DND-41 (cell line): ENCODE results near the gene RAB18.

ENCODE experiments used
- EZH2 ChIP-seq: IDR thresholded peaks from 3 replicates; pipeline ENCODE4 v1.6.1; 2012; ENCODE audit warnings: borderline replicate concordance, low read depth, mild to moderate bottlenecking, moderate library complexity, low read length, inconsistent platforms; ENCODE audit not compliant: severe bottlenecking
- TF ChIP-seq, protein P1 (sequence below): IDR thresholded peaks from 2 replicates; pipeline ENCODE4 v1.5.1; 2012; ENCODE audit warnings: borderline replicate concordance, low read length, moderate library complexity, mild to moderate bottlenecking; ENCODE audit not compliant: poor library complexity, severe bottlenecking; ENCODE audit errors: extremely low read depth

DNA sequence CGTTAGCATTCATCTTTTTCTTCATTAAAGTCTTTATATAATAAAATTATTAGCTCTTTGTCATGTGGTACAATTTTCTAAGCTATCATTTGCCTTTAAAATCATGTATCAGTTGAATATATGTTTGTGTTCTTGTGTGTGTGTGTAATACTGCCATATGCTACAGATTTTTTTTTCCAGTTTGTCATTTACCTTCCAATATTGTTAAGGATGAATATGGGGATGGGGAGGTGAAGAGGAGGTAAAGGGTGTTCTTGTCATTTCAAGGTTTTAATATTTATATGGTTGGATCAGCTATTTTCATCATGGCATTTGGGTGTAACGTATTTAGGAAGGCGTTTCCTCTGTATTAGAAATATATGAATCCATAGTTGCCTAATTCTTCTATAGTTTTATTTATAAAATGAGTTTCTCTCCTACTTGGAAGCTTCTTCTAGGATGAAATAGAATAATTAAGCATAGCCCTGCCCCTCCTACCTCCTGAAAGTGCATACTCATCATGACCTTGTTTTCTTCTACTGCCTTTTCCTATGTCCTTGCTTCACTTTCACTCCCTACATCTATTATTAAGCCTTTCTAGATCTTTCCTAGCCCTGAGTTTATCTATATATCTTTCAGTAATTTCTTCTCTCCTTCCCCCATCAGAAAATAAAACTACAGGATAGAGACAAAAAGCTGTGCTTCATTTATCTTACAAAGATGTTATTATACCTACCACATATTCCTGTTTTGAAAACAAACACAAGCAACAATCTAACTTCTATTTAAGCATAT is 25.1 kb downstream of the RAB18 start:
- TF ChIP-seq, protein P1, sequence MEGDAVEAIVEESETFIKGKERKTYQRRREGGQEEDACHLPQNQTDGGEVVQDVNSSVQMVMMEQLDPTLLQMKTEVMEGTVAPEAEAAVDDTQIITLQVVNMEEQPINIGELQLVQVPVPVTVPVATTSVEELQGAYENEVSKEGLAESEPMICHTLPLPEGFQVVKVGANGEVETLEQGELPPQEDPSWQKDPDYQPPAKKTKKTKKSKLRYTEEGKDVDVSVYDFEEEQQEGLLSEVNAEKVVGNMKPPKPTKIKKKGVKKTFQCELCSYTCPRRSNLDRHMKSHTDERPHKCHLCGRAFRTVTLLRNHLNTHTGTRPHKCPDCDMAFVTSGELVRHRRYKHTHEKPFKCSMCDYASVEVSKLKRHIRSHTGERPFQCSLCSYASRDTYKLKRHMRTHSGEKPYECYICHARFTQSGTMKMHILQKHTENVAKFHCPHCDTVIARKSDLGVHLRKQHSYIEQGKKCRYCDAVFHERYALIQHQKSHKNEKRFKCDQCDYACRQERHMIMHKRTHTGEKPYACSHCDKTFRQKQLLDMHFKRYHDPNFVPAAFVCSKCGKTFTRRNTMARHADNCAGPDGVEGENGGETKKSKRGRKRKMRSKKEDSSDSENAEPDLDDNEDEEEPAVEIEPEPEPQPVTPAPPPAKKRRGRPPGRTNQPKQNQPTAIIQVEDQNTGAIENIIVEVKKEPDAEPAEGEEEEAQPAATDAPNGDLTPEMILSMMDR, result no peak
- TF ChIP-seq EZH2, result no peak
